IPS-NIHi7 (cell line): ENCODE results near the gene STARD3NL.
"Not testable (repeated sequence)": the region's sequence is repeated elsewhere in the genome, so short reads cannot be mapped to it uniquely, and the experiment has no call there.

Source experiments
- DNase-seq: peaks from one replicate; pipeline ENCODE4 v3.0.0; 2012; ENCODE audit warnings: mixed read lengths; ENCODE audit errors: extremely low spot score

The STARD3NL gene

DNA sequence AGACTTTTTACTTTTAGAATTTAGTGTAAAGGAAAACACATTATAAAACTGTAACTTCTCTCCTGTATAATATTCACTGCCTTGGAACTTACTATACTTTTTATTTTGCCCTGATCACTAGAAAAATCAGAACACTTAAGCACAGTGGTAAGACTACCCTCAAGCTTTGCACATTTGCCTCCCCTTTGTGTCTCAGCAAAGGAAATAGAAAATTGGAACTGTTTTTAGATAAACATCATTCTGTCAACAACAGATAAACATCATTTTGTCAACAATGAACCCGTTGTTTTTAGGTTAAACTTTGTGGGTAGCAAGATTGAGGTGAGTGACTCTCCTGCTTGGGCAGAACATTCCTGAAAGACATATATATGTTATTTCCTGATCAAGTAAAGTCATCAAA lies 86.6 kb downstream of the STARD3NL start:
- not testable (repeated sequence) for DNase-seq

DNA sequence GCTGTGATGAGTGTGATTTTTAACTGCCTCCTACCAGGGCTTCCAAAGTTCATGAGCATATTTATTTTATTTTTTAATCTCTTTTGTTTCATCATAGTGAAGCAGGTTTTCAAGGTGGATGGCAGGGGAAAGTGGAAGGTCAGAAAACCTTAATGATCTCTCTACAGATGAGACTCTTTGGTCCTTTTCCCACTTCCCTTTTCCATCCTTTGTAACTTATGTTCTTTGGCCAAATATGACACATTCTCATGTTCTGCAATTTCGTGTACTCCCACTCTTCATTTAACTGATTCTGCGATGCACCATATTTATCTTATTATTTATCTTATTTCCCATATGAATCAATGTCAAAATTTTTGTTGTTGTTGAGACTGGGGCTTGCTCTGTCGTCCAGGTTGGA lies 87.9 kb downstream of the STARD3NL start:
- DNase-seq = not testable (repeated sequence)

DNA sequence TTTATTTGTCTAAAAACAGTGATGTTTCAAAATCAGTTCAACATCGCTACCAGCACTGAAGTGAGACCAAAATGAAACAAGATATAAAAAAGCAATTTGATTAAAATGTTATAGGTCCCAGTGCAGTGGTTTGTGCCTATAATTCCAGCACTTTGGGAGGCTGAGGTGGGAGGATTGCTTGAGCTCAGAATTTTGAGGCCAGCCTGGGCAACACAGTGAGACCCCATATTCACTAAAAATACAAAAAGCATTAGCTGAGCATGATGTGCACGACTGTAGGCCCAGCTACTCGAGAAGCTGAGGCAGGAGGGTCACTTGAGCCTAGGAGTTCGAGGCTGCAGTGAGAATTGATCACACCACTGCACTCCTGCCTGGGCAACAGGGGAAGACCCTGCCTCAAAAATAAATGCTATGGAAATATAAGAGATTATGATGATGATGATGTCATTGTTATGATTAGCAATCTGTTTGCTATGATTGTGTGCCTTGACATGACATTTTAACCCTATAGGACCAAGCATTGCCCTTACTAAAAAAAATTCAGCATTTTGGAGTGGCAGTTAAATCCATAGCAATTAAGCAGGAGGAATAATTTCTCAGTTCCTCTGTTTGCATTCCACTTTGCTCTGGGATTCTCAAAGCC lies 91.8 kb downstream of the STARD3NL start:
- DNase-seq = not testable (repeated sequence)

DNA sequence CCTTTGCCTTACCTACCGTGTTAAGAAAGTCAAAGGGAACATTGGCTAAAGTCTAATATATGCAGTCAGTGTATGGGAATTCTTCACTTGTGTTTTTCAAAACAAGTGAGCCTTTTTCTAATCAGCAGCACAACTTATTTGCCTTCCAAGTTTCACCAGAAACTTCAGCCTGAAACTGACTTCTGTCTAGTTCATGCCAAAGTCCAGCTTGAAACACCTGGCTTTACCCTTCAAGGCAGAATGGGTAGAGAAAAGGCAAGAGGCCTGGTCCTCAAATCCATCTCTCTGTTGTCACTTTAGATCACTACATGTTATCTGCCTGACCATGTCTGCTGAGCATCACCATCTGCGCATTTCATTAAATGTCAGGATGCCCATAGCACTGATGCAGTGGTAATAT lies 92.4 kb downstream of the STARD3NL start:
- DNase-seq = not testable (repeated sequence)

DNA sequence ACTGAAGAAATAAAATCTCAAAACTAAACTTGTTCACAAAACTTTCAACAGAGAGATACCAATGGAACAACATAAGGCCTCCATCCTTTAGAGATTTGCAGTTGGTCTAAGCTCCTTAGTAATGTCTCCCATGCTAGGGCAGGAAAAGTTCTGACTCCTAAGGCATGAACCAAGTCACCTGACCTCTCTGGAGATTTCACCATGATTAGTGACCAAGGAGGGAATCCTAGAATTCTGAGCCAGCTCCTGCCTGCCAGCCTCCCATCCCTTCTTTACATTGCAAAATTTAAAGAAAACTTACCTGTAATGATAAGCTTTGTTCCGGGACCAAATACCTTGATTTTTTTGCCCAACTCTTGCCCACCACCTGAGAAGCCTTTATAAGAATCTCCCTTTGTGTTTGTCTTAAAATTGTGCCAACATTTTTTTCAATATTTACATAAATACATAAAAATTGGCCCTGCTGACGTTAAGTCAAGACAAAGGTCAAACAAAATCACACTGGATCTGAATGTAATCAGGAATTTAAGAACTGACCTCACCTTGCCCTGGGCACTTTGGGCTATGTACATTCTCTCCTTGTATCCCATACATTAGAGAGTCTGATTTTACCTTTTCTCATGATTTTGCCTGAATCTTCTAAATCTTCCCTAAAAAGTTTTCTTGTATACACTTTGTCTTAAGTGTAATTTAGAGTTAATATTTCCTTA lies 95.4 kb downstream of the STARD3NL start, which contains the start of gene TARP:
Gene TARP (minus strand): TSS at position 351 of the 710 bp plus-strand sequence.
- DNase-seq = no peak

DNA sequence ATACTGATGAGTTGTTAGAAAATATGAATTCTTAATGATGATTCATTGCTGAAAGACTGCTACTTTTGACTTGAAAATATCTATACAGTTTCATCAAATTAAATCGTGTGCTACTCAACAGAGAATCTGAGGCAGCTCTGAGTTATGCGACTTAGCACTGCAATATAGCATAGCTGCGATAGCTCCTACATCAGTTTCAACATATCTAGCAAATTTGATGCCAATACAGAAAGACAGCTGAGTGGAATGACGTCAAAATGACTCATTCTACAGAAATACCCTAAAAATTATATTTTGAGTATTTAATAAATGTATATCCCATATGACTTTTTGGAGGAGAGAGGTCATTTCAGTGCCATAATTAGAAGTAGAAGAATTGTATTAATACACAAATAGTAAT lies 96.4 kb downstream of the STARD3NL start:
- no peak for DNase-seq

DNA sequence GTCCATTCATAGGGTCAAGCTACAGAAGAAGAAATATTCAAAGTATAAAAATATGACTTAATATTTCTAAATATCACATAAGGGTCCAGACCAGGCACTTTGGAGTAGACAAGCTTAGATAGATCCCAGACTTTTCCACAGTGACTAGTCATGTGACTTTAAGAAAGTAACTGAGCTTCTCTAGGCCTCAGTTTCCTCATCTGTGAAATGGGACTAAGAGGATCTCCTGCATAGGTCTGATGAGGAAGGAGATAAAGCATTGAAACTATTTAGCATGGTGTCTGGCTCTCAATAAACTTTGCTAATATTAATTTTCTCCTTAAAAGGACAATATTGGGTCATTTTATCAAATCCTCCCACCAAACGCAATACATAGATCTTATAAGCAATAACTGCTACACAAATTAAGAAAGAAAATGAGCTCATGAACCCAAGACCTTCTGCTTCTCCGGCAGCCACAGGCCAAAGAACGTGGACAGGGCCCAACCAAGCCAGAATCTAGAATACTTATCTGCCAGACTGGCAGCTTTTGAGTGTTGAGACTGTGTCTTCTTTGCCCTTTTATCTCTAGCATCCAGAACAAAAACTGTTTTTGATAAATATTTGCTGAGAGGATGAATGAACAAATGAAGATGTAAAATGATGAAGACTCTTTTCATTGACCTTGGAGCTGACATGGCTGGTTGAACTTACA lies 97.0 kb downstream of the STARD3NL start:
- DNase-seq = no peak

DNA sequence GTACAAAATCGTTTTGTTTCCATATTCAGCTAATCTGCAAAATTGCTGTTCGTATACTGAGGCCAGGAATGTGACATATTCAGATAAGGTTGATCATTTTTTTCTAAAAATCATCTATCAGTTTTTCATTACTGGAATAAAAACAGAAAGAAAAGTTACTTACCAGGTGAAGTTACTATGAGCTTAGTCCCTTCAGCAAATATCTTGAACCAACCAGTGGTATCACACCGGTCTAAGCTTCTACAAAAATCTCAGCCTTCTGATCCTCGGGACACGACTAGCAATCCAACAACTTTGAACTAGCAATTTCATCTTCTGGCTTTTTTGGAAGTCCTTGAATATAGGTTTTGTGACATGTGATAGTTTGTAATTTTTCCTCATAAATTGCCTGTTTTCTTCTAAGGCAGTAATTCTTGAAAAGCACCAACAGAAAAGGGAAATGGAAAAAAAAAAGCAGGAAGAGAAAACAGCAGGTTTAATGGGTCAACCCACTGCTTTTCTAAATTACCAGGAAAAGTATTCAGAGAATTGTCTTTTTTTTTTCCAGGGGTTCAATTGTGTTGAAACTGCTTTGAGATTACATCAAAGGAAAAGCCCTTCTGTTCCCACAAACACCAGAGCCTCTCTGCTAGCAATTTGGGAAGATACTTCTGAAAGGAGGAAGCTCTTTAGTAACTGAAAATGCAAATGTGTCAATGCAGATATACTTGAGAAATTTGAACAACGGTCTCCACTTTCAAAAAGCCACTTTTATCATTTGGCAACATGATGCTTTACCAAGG lies 98.2 kb downstream of the STARD3NL start:
- no peak for DNase-seq

DNA sequence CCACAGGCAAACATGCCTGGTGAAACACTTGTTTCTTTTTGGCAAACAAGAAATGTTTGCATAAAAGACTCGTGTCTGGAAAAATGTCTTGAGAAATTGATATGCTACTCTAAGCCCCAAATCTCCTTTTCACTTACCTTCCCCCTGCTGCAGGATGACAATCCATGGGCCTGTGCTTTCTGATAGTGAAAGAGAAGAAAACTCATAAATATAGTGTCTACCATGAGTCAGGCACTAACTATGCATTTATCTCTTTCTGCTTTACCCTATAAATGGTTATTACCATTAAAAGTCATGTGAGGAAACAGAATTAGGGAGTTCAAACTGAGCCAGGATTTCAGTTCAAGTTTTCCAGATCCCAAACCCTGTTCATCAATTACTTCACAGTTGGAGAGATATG lies 102.0 kb downstream of the STARD3NL start:
- DNase-seq = no peak
